ENCODE results near the gene SLAMF8. TPM values are rescaled to one million over a fixed set of nuclear protein-coding genes. Genes with fewer than 3 reads are reported as not detected.

Gene SLAMF8
- total RNA-seq, 2 donors from 2014 or later: 1.5 to 1.9 TPM

DNA sequence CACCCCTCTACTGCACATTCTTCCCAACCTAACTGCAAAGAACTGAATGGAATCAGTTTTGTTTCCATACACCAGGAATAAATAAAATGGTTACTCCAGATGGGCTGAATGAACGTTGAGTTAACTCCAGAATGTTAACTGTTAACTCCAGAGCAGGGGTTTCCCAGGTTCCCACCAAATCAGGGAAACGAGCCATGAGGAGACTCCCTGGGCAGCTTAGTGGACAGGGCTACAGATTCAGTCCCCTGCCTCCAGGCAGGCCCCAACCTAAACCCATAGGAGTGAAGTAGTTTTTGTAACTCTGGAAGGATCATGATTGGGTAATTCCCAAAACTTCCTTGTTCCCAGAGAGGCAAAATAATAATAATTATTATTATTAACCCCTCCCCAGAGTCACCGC is 21.7 kb downstream of the SLAMF8 start:
- intact Hi-C loops (cut with DNase I): no loop called here
- DNase-seq: no peak
- Histone ChIP-seq H3K27ac (no peak overlapping the region), H3K36me3 (no peaks in the 10 kb centered on the region), H3K4me3 (no peak overlapping the region), H3K4me1 (no peaks in the 10 kb centered on the region), H3K27me3 (no peaks in the 10 kb centered on the region), H3K9me3 (no peaks in the 10 kb centered on the region), H3K9ac (ENCODE audit: low read depth in 2 of 2, low read length in 2 of 2) (no peak overlapping the region)
- TF ChIP-seq, protein P1, sequence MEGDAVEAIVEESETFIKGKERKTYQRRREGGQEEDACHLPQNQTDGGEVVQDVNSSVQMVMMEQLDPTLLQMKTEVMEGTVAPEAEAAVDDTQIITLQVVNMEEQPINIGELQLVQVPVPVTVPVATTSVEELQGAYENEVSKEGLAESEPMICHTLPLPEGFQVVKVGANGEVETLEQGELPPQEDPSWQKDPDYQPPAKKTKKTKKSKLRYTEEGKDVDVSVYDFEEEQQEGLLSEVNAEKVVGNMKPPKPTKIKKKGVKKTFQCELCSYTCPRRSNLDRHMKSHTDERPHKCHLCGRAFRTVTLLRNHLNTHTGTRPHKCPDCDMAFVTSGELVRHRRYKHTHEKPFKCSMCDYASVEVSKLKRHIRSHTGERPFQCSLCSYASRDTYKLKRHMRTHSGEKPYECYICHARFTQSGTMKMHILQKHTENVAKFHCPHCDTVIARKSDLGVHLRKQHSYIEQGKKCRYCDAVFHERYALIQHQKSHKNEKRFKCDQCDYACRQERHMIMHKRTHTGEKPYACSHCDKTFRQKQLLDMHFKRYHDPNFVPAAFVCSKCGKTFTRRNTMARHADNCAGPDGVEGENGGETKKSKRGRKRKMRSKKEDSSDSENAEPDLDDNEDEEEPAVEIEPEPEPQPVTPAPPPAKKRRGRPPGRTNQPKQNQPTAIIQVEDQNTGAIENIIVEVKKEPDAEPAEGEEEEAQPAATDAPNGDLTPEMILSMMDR (IDR thresholded peaks at IDR 0.05): no peak

DNA sequence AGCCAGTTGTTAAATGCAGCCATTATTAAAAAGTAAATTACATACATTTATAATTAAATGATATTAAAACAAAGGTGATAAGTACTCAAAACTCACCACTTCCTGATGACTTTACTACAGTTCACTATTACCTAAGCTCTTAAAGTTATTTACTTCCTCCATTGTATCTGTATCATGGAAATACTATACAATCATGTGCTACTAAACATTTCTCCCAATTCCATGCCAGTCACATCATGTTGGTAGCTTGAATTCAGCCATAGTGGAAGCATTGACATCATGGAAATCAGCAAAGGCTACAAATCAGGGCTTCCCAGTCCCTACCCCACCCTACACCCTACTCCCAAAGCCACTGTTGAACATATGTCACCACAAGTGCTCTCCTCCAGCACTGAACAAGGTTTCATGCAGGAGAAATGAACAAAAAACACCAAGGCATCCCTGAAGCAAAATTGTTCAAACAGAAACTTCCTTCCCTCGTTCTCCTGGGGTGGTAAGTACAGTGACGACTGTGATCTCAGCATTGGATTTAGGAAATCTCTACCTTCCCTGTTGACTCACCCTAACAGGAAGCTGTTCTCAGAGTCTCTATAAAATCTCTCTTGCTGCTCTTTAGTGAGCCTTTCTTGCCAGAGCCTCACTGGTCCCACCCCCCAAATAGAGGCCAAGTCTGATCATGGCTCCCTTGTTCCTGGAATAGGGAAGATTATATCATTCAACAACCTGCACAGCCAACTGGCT is 23.1 kb downstream of the SLAMF8 start:
- H3K4me3 ChIP-seq: no peak overlapping the region
- H3K36me3 ChIP-seq: no peaks in the 10 kb centered on the region
- no peaks in the 10 kb centered on the region for H3K9me3 ChIP-seq
- TF ChIP-seq, protein P1 (IDR thresholded peaks at IDR 0.05): no peak
- H3K4me1 ChIP-seq: no peaks in the 10 kb centered on the region
- H3K9ac ChIP-seq (ENCODE audit: low read depth in 2 of 2, low read length in 2 of 2): no peak overlapping the region
- peak overlapping the region; percentile 20 for H3K27ac ChIP-seq
- no peaks in the 10 kb centered on the region for H3K27me3 ChIP-seq
- no peak for DNase-seq
- intact Hi-C loops (cut with DNase I): no loop called here

DNA sequence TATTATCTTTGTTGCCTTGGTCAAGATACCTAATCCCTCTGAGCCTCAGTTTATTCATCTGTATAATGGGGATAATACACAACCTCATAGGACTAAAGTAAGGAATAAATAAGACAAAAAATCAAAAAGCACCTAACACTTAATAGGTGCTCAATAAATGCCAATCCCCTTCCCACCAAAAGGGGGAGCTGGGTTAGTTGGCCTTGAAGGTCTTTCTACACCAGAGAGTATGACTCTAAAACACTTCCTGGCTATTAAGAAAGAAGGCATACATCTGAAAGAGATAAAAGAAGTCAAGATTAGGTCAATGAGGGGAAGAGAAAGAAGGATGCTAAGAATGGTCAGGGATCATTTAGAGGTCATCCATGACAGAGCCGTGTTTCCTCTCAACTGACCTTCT is 24.7 kb downstream of the SLAMF8 start:
- no peaks in the 10 kb centered on the region for H3K4me1 ChIP-seq
- TF ChIP-seq, protein P1 (IDR thresholded peaks at IDR 0.05): no peak
- H3K9ac ChIP-seq (ENCODE audit: low read depth in 2 of 2, low read length in 2 of 2): no peak overlapping the region
- no peaks in the 10 kb centered on the region for H3K36me3 ChIP-seq
- H3K4me3 ChIP-seq: no peak overlapping the region
- no peak for DNase-seq
- H3K27ac ChIP-seq: no peak overlapping the region
- intact Hi-C loops (cut with DNase I): no loop called here
- no peaks in the 10 kb centered on the region for H3K9me3 ChIP-seq
- no peaks in the 10 kb centered on the region for H3K27me3 ChIP-seq

DNA sequence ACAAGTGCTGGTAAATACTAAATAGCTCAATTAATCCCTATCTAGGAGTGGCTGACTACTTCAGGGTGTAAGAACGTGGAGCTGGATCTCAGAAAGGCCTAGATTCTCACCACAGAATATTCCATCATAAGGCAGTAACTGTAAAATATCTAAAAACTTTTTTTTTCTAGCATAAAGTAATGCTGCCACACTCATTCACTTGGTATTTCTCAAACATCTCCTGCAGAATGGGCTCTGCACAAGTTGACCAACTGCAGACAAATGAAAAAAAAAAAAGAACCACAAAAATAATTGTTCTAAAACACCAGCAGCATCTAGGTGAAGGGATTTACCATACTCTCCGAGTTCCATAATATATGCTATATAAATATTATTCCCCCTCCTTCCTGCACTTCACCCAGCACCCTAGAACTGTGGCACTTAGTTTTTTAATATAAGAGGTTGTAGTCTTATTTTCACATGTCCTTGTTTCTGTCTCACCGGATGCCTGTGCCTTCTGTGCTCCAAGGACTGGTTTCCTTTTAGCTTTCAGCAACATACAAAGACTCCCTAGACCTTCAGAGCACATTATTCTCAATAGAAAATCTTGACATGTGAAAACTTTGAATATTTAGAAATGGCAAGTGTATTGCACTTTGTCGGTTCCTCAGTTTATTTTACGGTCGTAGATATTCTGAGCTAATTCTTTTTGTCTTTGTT is 26.9 kb downstream of the SLAMF8 start:
- no peak for DNase-seq
- no peaks in the 10 kb centered on the region for H3K4me1 ChIP-seq
- intact Hi-C loops (cut with DNase I): no loop called here
- peak overlapping the region in 1 of 2 donors; percentile 78 for H3K9ac ChIP-seq (ENCODE audit: low read depth in 2 of 2, low read length in 2 of 2)
- H3K9me3 ChIP-seq: no peaks in the 10 kb centered on the region
- peak overlapping the region; percentile 78 for H3K4me3 ChIP-seq
- H3K27me3 ChIP-seq: no peaks in the 10 kb centered on the region
- TF ChIP-seq, protein P1 (IDR thresholded peaks at IDR 0.05): no peak
- H3K36me3 ChIP-seq: no peaks in the 10 kb centered on the region
- H3K27ac ChIP-seq: peak overlapping the region; percentile 94

DNA sequence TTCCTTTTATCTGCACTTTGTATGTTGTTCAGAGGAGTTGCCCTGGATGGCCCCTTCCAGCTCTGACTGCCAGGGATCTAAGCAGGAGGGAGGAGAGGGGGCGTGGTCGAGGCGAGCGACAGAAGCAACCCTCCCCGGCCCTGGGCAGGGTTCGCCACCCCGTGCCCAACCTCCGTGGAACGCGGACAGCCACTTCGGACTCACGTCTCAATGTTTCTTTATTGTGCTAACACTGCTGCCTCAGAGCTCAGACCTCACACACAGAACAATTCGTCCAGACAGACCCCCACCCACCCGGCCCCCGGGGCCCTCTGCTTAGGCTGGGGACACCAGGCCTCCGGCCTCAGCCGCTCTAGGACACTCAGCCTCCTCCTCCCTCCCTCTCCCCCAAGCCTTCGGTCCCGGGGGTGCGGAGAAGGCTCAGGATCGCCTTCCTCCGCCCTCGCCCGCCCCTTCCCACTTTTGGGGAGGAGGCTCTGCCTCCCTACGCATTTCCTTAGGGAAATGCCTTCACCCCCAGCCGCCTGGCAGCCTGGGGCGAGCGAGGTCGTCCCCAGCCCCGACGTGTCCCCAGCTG is 27.5 kb downstream of the SLAMF8 start:
- peak; percentile 90 for DNase-seq
- Histone ChIP-seq H3K27ac (peak overlapping the region; percentile 94), H3K27me3 (no peaks in the 10 kb centered on the region), H3K36me3 (no peaks in the 10 kb centered on the region), H3K4me3 (peak overlapping the region; percentile 78), H3K9me3 (no peaks in the 10 kb centered on the region), H3K4me1 (no peaks in the 10 kb centered on the region), H3K9ac (ENCODE audit: low read depth in 2 of 2, low read length in 2 of 2) (peak overlapping the region; percentile 78 to 80)
- TF ChIP-seq, protein P1 (IDR thresholded peaks at IDR 0.05): no peak
- intact Hi-C loops (cut with DNase I): no loop called here
